Activated CD8-positive, alpha-beta T cell treated with anti-CD3 and anti-CD28 coated beads for 36 hours (primary cell): ENCODE measurements around the gene LUZP2. TPM values are rescaled to one million over a fixed set of nuclear protein-coding genes. Genes with fewer than 3 reads are reported as not detected.
"Not testable (repeated sequence)": the region's sequence is repeated elsewhere in the genome, so short reads cannot be mapped to it uniquely, and the experiment has no call there.

Experiments used
- ATAC-seq: fragments of 200-7000 bp; cut with Tn5 transposase; one replicate; pipeline ENCODE4 v1.10.0; 2021; ENCODE audit warnings: mild to moderate bottlenecking, moderate library complexity
- CTCF ChIA-PET: fragments of 350-600 bp; sonication (Branson Sonifier 250); formaldehyde crosslinking; loops from one replicate; lab custom pipeline; 2021; ENCODE audit warnings: antibody characterized with exemption; lab: Charles Lee
- POLR2A ChIA-PET: fragments of 350-600 bp; sonication (Branson Sonifier 250); formaldehyde crosslinking; loops from one replicate; lab custom pipeline; 2021; ENCODE audit warnings: antibody characterized with exemption; lab: Charles Lee
- DNase-seq: peaks from one replicate; pipeline ENCODE4 v3.0.0-alpha.2; 2020
- H3K27ac Mint-ChIP-seq: one replicate; pipeline ENCODE4 v1.8.0; 2021; ENCODE audit warnings: mild to moderate bottlenecking, mixed read lengths
- H3K27me3 Mint-ChIP-seq: one replicate; pipeline ENCODE4 v1.8.0; 2021; ENCODE audit warnings: mixed read lengths
- H3K36me3 Mint-ChIP-seq: one replicate; pipeline ENCODE4 v1.8.0; 2021; ENCODE audit warnings: low read depth, mixed read lengths
- H3K4me1 Mint-ChIP-seq: one replicate; pipeline ENCODE4 v1.8.0; 2021; ENCODE audit warnings: low read depth, mixed read lengths
- H3K4me3 Mint-ChIP-seq: one replicate; pipeline ENCODE4 v1.8.0; 2021; ENCODE audit warnings: mild to moderate bottlenecking, moderate library complexity, mixed read lengths
- H3K9me3 Mint-ChIP-seq: one replicate; pipeline ENCODE4 v1.8.0; 2021; ENCODE audit warnings: mixed read lengths
- intact Hi-C: fragments of 100-400 bp; cut with micrococcal nuclease; formaldehyde crosslinking; loops from one replicate; pipeline ENCODE4 v1.10.0; 2022
- total RNA-seq, 2 experiments: library from RNA; stranded (reverse); gene quantifications; one replicate each; pipeline ENCODE4 v1.2.3, GENCODE V29; 2021
- TF ChIP-seq, protein P1 (sequence below): fragments of 200-600 bp; IDR thresholded peaks from one replicate; pipeline ENCODE4 v1.8.0; 2022; ENCODE audit warnings: antibody characterized with exemption, mild to moderate bottlenecking

Gene LUZP2
- total RNA-seq, 2 experiments from 2014 or later, result not detected

- ATAC-seq (no peak), DNase-seq (no peak)
- ChIA-PET CTCF (no interaction called here), POLR2A (no interaction called here)
- TF ChIP-seq, protein P1, sequence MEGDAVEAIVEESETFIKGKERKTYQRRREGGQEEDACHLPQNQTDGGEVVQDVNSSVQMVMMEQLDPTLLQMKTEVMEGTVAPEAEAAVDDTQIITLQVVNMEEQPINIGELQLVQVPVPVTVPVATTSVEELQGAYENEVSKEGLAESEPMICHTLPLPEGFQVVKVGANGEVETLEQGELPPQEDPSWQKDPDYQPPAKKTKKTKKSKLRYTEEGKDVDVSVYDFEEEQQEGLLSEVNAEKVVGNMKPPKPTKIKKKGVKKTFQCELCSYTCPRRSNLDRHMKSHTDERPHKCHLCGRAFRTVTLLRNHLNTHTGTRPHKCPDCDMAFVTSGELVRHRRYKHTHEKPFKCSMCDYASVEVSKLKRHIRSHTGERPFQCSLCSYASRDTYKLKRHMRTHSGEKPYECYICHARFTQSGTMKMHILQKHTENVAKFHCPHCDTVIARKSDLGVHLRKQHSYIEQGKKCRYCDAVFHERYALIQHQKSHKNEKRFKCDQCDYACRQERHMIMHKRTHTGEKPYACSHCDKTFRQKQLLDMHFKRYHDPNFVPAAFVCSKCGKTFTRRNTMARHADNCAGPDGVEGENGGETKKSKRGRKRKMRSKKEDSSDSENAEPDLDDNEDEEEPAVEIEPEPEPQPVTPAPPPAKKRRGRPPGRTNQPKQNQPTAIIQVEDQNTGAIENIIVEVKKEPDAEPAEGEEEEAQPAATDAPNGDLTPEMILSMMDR, result no peak
- H3K9me3 Mint-ChIP-seq, result peaks cover 8% of the 10 kb centered on the region
- H3K27ac Mint-ChIP-seq, result no peak overlapping the region
- intact Hi-C loops, result no loop called here
- no peak overlapping the region for H3K4me3 Mint-ChIP-seq
- no peaks in the 10 kb centered on the region for H3K36me3 Mint-ChIP-seq
- no peaks in the 10 kb centered on the region for H3K27me3 Mint-ChIP-seq
- no peaks in the 10 kb centered on the region for H3K4me1 Mint-ChIP-seq
Measured at GRCh38 chr11:24880962-24881361, 384.1 kb downstream of the LUZP2 start.

DNA sequence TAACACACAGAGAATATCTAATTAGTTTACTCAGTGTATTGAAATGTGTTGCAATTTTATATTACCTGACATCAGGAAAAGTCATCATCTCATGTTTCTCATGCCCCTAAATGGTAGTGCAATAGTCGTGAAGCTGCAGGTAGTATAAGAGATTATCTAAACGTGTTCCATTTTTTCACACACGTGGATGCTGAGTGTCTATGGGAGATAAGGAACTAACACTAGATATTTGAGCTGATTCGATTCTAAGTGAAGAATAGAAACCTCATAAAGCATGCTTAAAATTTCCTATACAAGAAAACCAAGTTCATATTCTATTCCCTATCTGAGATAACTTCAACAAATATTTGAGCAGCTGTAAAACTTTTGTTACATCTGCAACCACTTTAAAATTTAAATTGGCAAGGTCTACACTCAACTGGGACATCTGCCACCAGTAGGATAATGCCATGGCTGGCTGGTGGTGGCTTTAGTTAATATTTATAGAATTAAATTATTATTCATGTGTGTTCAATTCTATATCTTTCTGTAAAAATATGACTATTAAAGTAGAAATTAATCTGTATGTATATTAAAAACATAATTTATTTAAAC lies 388.8 kb downstream of the LUZP2 start:
- CTCF ChIA-PET, result no interaction called here
- Mint-ChIP-seq H3K4me3 (no peak overlapping the region), H3K27me3 (no peaks in the 10 kb centered on the region), H3K36me3 (no peaks in the 10 kb centered on the region), H3K4me1 (no peaks in the 10 kb centered on the region), H3K27ac (no peak overlapping the region), H3K9me3 (peaks cover 2% of the 10 kb centered on the region)
- intact Hi-C loops, result no loop called here
- ATAC-seq (no peak), DNase-seq (no peak)
- TF ChIP-seq, protein P1, result no peak
- POLR2A ChIA-PET, result no interaction called here

- TF ChIP-seq, protein P1, result no peak
- no peaks in the 10 kb centered on the region for H3K4me1 Mint-ChIP-seq
- DNase-seq (no peak), ATAC-seq (no peak)
- intact Hi-C loops, result no loop called here
- no peaks in the 10 kb centered on the region for H3K36me3 Mint-ChIP-seq
- H3K9me3 Mint-ChIP-seq, result peaks cover 2% of the 10 kb centered on the region
- no peaks in the 10 kb centered on the region for H3K27me3 Mint-ChIP-seq
- ChIA-PET POLR2A (no interaction called here), CTCF (no interaction called here)
- H3K4me3 Mint-ChIP-seq, result no peak overlapping the region
- H3K27ac Mint-ChIP-seq, result no peak overlapping the region
Measured at GRCh38 chr11:24886880-24887619, 390.2 kb downstream of the LUZP2 start.

GRCh38 chr11:24890426-24890825 lies 393.6 kb downstream of the LUZP2 start:
- H3K4me1 Mint-ChIP-seq, result no peaks in the 10 kb centered on the region
- TF ChIP-seq, protein P1, result no peak
- DNase-seq (no peak), ATAC-seq (no peak)
- no peak overlapping the region for H3K4me3 Mint-ChIP-seq
- H3K27me3 Mint-ChIP-seq, result no peaks in the 10 kb centered on the region
- ChIA-PET POLR2A (no interaction called here), CTCF (no interaction called here)
- peaks cover 2% of the 10 kb centered on the region for H3K9me3 Mint-ChIP-seq
- H3K36me3 Mint-ChIP-seq, result no peaks in the 10 kb centered on the region
- intact Hi-C loops, result no loop called here
- no peak overlapping the region for H3K27ac Mint-ChIP-seq

DNA sequence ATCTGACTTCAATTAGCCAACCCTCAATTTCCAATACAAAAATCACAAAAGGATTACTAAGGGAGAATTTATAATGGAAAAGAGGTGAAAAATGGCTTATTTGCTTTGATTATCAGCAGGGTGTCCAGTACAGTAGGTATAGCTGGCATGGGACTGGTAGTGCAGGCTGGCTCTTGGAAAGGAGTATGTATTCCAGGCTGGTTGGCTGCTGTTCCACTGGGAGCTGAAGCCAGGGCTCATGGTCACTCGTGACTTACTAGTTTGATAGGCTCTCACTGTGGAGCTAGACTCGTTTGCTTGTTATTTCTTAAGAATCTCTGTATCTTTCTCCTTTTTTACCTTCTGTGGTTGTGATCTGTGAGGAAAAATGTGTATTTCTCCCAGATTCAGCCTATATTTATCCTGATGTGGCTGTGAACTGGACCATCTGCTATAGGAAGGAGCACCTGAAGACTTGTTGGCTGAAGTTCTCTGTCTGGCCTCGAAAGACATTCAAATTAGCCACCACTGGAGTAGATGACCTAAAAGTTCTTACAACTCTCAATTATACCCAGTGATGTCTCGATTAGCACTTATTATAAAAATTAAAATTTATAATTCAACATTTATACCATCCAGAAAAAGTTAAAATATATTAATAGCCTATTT lies 395.1 kb downstream of the LUZP2 start:
- H3K36me3 Mint-ChIP-seq, CTCF ChIA-PET: not testable (repeated sequence)

More for the DNA sequence above, 395.1 kb downstream of the LUZP2 start:
- intact Hi-C loops, H3K9me3 Mint-ChIP-seq, H3K27ac Mint-ChIP-seq, H3K27me3 Mint-ChIP-seq, POLR2A ChIA-PET, ATAC-seq, H3K4me1 Mint-ChIP-seq, DNase-seq, H3K4me3 Mint-ChIP-seq: not testable (repeated sequence)
